Astrocyte of the hippocampus (primary cell): ENCODE results near the gene PANK4.

ENCODE experiments used
- DNase-seq: peaks from one replicate; pipeline ENCODE4 v3.0.0; 2011; ENCODE audit warnings: low read depth, low spot score

The PANK4 gene

GRCh38 chr1:2528966-2529783, 2.8 kb upstream of the PANK4 start:
- DNase-seq, result peak; percentile 32

- DNase-seq, result no peak
Observed at GRCh38 chr1:2528611-2528965, 2.2 kb upstream of the PANK4 start.

- peak; percentile 30 for DNase-seq
Observed at GRCh38 chr1:2528016-2528415, 1.6 kb upstream of the PANK4 start.

DNA sequence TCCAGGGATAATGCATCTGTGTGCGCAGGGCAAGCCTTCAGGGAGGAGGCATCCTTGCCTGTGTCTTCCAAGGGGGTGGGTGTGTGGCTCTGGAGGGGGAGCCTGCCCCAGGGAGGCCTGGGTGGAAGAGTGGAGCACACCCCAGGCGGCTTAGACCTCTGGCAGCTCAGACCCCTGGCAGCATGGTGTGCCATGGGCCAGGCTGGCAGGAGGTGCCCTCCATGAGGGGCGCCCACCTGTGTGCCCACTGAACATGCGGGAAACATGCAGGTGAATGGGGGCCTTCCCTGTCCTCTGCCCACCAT, 1.1 kb upstream of the PANK4 start:
- DNase-seq, result no peak

- DNase-seq, result peak; percentile 56
Observed at GRCh38 chr1:2526824-2527555, 594 bp upstream of the PANK4 start.

DNA sequence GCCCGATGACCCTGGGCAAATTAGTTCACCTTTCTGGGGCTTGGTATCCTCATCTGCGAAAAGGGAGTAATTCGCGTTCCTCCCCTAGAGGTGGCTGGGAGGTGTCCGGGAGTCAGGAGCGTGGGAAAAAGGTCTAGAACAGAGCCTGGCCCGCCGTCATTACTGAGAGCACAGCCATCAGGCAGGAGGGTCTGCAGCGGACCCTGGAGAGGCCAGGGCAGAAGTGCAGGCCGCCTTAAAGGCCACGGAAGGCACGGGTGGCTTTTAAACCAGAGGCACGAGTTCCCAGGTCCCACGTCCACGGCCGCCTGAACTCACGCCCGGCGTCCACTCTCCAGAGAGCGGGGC, 850 bp downstream of the PANK4 start:
- DNase-seq, result no peak

DNA sequence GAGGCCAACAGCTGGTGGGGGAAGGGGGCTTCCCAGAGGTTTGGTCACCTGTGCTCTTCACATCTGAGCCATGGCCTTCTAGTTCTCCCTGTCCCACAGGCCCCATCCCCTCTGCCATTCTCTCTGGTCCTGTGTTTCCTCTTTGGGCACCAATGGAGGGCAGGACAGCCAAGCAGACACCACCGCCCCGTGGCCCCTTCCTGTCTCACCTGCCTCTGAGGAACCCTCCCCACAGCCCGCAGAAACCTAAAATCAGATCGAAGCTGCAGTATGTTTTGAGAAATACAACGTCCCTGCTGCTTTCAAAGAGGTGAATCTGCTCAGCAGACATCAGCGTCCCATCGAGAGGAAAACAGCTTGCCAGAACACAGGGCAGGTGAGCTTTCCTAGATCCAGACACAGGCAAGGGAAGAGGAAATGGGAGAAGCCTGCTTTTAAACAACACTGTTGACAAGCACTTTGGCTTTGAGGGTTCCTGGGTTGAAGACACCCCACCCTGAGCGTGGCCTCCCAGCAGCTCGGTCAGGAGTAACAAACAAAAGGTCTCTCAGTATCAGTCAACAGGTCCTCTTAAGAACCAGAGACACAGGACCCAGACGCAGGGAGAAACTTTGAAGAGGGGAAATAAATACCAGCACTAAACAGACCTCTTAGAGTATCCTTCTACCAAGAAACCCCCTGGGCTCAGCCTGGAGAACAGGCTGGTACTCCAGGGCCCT, 2.3 kb downstream of the PANK4 start:
- DNase-seq, result no peak

GRCh38 chr1:2523191-2523890, 3.1 kb downstream of the PANK4 start:
- no peak for DNase-seq

- DNase-seq, result no peak
Observed at GRCh38 chr1:2522230-2522629, 4.2 kb downstream of the PANK4 start.

- no peak for DNase-seq
Observed at GRCh38 chr1:2520806-2521205, 5.6 kb downstream of the PANK4 start.

- DNase-seq, result no peak
Observed at GRCh38 chr1:2520206-2520605, 6.2 kb downstream of the PANK4 start.

DNA sequence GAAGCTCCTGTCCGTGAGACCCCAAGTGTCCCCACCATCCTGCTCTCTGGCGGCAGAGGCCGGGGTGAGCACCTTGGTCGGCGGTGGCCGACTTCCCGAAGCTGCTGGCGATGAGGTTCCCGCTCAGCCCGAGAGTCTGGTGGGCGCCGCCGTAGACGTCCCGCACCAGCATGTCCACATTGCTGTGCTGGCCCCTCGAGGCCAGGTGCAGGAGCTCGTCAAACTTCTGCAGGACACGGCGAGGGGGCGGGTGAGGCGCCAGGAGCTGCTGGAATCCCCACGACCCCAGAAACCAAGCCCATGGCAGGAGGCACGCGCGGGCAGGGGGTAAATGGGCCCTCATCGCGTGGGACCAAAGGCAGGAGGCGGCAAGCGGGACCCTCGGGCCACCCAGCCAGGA, 6.7 kb downstream of the PANK4 start:
- DNase-seq, result no peak

DNA sequence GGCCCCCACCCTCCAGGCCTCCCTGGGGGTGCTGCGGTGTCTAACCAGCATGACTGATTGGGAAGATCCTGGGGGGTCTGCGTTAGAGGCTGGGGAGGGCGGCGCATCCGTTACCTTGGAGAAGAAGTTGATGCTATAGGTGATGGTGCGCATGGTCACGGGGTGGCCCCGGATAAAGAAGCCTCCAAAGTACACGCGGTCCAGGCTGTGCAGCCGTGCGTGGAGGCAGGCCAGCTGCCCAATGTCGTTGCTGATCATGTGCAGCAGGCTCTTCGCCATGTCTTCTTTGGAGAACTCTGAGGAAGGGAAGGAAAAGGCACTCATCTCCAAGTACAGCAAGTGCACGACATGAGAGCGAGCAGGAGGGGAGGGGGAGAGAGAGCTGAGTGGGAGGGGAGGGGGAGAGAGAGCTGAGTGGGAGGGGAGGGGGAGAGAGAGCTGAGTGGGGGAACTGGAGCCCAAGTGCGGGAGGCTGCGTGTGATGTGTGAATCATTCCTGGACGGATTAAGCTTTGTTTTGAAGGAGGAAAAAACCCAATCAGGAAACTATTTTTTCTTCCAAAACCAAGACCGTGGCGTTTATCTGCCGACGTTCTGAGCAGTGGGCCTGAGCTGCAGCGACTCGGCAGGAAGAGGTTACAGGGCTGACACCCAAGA, 7.2 kb downstream of the PANK4 start:
- no peak for DNase-seq

- DNase-seq, result no peak
Observed at GRCh38 chr1:2518528-2518927, 7.9 kb downstream of the PANK4 start.

GRCh38 chr1:2517966-2518365, 8.4 kb downstream of the PANK4 start:
- DNase-seq, result no peak

DNA sequence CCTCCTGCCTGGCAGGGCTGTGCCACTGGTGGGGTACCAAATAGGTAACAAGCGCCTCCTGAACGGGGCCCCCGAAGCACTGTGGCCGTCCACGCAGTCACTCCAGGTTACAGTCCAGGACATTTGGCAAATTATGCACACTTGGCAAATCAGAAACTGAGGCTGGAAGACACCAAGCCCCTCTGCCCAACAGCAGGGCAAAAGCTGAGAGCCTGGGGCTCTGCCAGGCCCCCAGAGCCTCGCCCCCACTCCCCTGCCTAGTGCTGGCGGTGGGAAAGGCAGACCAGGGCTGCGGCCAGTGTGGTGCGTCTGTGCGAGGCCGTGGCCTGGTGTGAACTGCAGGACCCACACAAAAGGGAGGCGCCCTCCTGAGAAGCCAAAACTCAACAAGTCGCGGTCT, 9.4 kb downstream of the PANK4 start:
- no peak for DNase-seq

- DNase-seq, result no peak
Observed at GRCh38 chr1:2516124-2516523, 10.3 kb downstream of the PANK4 start.

GRCh38 chr1:2515763-2516080, 10.7 kb downstream of the PANK4 start:
- DNase-seq, result no peak

- DNase-seq, result no peak
Observed at GRCh38 chr1:2514863-2515762, 11.3 kb downstream of the PANK4 start.

DNA sequence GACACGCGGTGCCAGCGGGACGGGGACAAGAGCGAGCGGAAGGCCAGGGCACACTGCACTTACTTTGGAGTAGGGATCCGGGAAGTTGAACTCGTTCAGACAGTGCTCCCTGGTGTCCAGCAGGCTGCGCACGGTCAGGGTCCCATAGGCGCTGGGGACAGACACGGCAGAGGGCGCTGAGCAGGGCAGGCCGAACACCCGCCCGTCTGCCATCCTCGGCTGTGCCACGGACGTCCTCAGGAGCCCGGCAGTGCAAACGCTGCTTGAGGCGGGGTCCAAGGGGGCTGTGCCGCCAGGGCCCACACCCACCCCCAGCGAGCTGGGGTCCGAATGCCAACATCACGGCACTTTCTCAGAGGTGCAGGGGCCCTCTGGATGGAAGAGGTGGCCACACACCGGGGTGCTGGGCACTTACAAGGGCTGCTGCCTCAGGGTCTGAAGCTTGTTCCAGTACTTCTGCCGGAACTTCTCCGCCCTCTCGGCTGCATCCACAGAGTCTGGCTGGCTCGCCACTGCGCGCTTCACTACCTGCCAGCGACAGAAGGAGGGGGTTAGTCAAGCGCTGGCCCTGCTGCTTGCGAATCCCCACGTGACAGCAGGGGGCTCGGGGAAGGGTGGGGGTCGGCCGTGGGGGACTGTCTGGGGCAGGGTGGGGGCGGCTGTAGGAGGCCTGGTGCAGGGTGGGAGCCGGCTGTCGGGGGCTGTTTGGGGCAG, 12.3 kb downstream of the PANK4 start:
- DNase-seq, result no peak
